ENCODE results near the gene MT1X.
"Not testable (repeated sequence)": the region's sequence is repeated elsewhere in the genome, so short reads cannot be mapped to it uniquely, and the experiment has no call there.

Gene MT1X

DNA sequence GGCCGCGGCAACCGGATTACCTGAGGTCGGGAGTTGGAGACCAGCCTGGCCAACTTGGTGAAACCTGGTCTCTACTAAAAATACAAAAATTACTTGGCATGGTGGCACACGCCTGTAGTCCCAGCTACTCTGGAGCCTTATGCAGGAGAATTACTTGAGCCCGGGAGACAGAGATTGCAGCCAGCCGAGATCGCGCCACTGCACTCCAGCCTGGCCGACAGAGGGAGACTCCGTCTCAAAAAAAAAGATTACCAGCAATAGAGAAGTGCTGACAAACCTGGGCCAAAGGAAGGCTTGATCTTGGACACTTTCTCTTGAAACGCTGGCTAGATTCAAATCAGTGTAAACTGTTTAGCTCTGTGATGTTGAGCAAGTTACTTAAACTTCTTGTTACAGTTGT is 8.3 kb upstream of the MT1X start:
- no peaks in the 10 kb centered on the region for H3K4me1 ChIP-seq (ENCODE audit: low read length)
- H3K4me2 ChIP-seq (ENCODE audit: low read depth, low read length): no peak overlapping the region
- no peaks in the 10 kb centered on the region for H3K9me2 ChIP-seq (replicated peaks; ENCODE audit: insufficient read depth, low read length)
- H3K9me3 ChIP-seq (replicated peaks; ENCODE audit: insufficient read depth, low read length): no peaks in the 10 kb centered on the region
- no peak overlapping the region for H3K4me3 ChIP-seq (ENCODE audit: low read length)
- H2AFZ ChIP-seq (ENCODE audit: low read length): no peak overlapping the region
- TF ChIP-seq EZH2phosphoT487 (IDR thresholded peaks at IDR 0.05; ENCODE audit: low read length): no peak
- peak; percentile 45 for TF ChIP-seq CTCF (IDR thresholded peaks at IDR 0.05; ENCODE audit: low read length)
- H3K36me3 ChIP-seq (replicated peaks; ENCODE audit: insufficient read depth, low read length): no peaks in the 10 kb centered on the region
- H3F3A ChIP-seq (ENCODE audit: insufficient read depth, low read length): no peaks in the 10 kb centered on the region
- no peak overlapping the region for H3K27ac ChIP-seq (ENCODE audit: low read length)
- H3K27me3 ChIP-seq (replicated peaks; ENCODE audit: insufficient read depth, low read length): peaks cover 68% of the 10 kb centered on the region
- H4K20me1 ChIP-seq (ENCODE audit: insufficient read depth, low read length): no peaks in the 10 kb centered on the region
- no peak overlapping the region for H3K9ac ChIP-seq (ENCODE audit: low read length)
- DNase-seq: peak; percentile 11
- H3K79me2 ChIP-seq (ENCODE audit: low read length): no peaks in the 10 kb centered on the region

DNA sequence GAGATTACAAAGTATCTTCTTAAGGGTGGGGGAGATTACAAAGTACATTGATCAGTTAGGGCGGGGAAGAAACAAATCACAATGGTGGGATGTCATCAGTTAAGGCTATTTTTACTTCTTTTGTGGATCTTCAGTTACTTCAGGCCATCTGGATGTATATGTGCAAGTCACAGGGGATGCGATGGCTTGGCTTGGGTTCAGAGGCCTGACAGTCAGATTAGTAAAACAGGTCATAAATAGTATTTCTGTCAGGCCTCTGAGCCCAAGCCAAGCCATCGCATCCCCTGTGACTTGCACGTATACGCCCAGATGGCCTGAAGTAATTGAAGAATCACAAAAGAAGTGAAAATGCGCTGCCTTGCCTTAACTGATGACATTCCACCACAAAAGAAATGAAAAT is 7.7 kb upstream of the MT1X start:
- not testable (repeated sequence) for H3K4me1 ChIP-seq (ENCODE audit: low read length); H3K9me2 ChIP-seq (replicated peaks; ENCODE audit: insufficient read depth, low read length); H3K36me3 ChIP-seq (replicated peaks; ENCODE audit: insufficient read depth, low read length); H3F3A ChIP-seq (ENCODE audit: insufficient read depth, low read length); H3K9me3 ChIP-seq (replicated peaks; ENCODE audit: insufficient read depth, low read length); H3K9ac ChIP-seq (ENCODE audit: low read length); H2AFZ ChIP-seq (ENCODE audit: low read length); H3K27ac ChIP-seq (ENCODE audit: low read length); H4K20me1 ChIP-seq (ENCODE audit: insufficient read depth, low read length); H3K79me2 ChIP-seq (ENCODE audit: low read length); DNase-seq; H3K4me3 ChIP-seq (ENCODE audit: low read length); H3K4me2 ChIP-seq (ENCODE audit: low read depth, low read length)
- H3K27me3 ChIP-seq (replicated peaks; ENCODE audit: insufficient read depth, low read length): peaks cover 61% of the 10 kb centered on the region

GRCh38 chr16:56675685-56676210 is 6.5 kb upstream of the MT1X start:
- Histone ChIP-seq H3K4me3 (ENCODE audit: low read length) (no peak overlapping the region), H3K27me3 (replicated peaks; ENCODE audit: insufficient read depth, low read length) (peaks cover 50% of the 10 kb centered on the region), H3F3A (ENCODE audit: insufficient read depth, low read length) (no peaks in the 10 kb centered on the region), H2AFZ (ENCODE audit: low read length) (no peak overlapping the region), H3K9me2 (replicated peaks; ENCODE audit: insufficient read depth, low read length) (no peaks in the 10 kb centered on the region), H4K20me1 (ENCODE audit: insufficient read depth, low read length) (no peaks in the 10 kb centered on the region), H3K9me3 (replicated peaks; ENCODE audit: insufficient read depth, low read length) (no peaks in the 10 kb centered on the region), H3K4me1 (ENCODE audit: low read length) (no peaks in the 10 kb centered on the region), H3K9ac (ENCODE audit: low read length) (no peak overlapping the region), H3K79me2 (ENCODE audit: low read length) (no peaks in the 10 kb centered on the region), H3K36me3 (replicated peaks; ENCODE audit: insufficient read depth, low read length) (no peaks in the 10 kb centered on the region), H3K27ac (ENCODE audit: low read length) (no peak overlapping the region), H3K4me2 (ENCODE audit: low read depth, low read length) (no peak overlapping the region)
- DNase-seq: no peak
- TF ChIP-seq EZH2phosphoT487 (IDR thresholded peaks at IDR 0.05; ENCODE audit: low read length) (no peak), EZH2 (optimal IDR thresholded peaks at IDR 0.05; ENCODE audit: low read depth, low read length) (no peak), CTCF (IDR thresholded peaks at IDR 0.05; ENCODE audit: low read length) (no peak)

DNA sequence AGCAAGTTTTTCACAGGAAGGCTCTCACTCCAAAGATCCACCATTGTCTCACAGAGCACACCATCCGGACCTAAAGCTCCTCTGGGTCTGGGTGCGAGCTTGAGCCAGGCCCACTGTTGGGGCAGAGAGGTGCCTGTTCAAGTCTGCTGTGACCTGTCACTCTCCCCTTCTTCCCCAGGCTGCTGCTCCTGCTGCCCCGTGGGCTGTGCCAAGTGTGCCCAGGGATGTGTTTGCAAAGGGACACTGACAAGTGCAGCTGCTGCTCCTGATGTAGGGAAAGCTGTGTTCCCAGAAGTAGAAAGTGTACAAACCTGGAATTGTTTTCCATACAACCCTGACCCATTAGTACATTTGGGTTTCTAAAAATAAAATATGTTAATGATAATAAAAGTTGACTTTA is 4.8 kb upstream of the MT1X start:
- no peak for DNase-seq
- TF ChIP-seq CTCF (IDR thresholded peaks at IDR 0.05; ENCODE audit: low read length) (no peak), EZH2phosphoT487 (IDR thresholded peaks at IDR 0.05; ENCODE audit: low read length) (no peak), EZH2 (optimal IDR thresholded peaks at IDR 0.05; ENCODE audit: low read depth, low read length) (no peak)
- Histone ChIP-seq H3K9me2 (replicated peaks; ENCODE audit: insufficient read depth, low read length) (no peaks in the 10 kb centered on the region), H3K4me3 (ENCODE audit: low read length) (no peak overlapping the region), H3K9ac (ENCODE audit: low read length) (no peak overlapping the region), H3K4me1 (ENCODE audit: low read length) (no peaks in the 10 kb centered on the region), H3F3A (ENCODE audit: insufficient read depth, low read length) (no peaks in the 10 kb centered on the region), H2AFZ (ENCODE audit: low read length) (no peak overlapping the region), H3K27ac (ENCODE audit: low read length) (no peak overlapping the region), H3K79me2 (ENCODE audit: low read length) (no peaks in the 10 kb centered on the region), H3K9me3 (replicated peaks; ENCODE audit: insufficient read depth, low read length) (no peaks in the 10 kb centered on the region), H3K27me3 (replicated peaks; ENCODE audit: insufficient read depth, low read length) (peaks cover 34% of the 10 kb centered on the region), H4K20me1 (ENCODE audit: insufficient read depth, low read length) (no peaks in the 10 kb centered on the region), H3K36me3 (replicated peaks; ENCODE audit: insufficient read depth, low read length) (no peaks in the 10 kb centered on the region), H3K4me2 (ENCODE audit: low read depth, low read length) (no peak overlapping the region)

Data from MM.1S (cell line).